PC-3 (cell line): ENCODE measurements around the gene CATSPER4. TPM values are rescaled to one million over a fixed set of nuclear protein-coding genes. Genes with fewer than 3 reads are reported as not detected.

Experiments
- ATAC-seq: fragments of 200-7000 bp; cut with Tn5 transposase; 2 replicates; pipeline ENCODE4 v1.9.1; 2020; ENCODE audit warnings: mild to moderate bottlenecking, moderate library complexity
- BruUV-seq: library from RNA; stranded (reverse); fragments of 400-500 nt; replicated peaks from 2 replicates; lab custom pipeline; 2021; lab: Mats Ljungman, UMichigan
- CTCF ChIA-PET: fragments of 300-600 bp; sonication (Branson Sonifier 250); formaldehyde crosslinking; loops from one replicate; lab custom pipeline; 2022; ENCODE audit warnings: antibody characterized with exemption; lab: Charles Lee
- POLR2A ChIA-PET: fragments of 300-600 bp; sonication (Branson Sonifier 250); formaldehyde crosslinking; loops from one replicate; lab custom pipeline; 2022; ENCODE audit warnings: antibody characterized with exemption; ENCODE audit not compliant: unreplicated experiment; lab: Charles Lee
- DNase-seq: peaks from one replicate; pipeline ENCODE4 v3.0.0-alpha.2; 2015
- H2AFZ ChIP-seq: fragments of 300-600 bp; sonication (generic); 2 replicates; pipeline ENCODE4 v1.6.0; 2016; ENCODE audit warnings: antibody characterized with exemption, low read length
- H3F3A ChIP-seq: fragments of 300-600 bp; sonication (generic); one replicate; pipeline ENCODE4 v1.6.0; 2017; ENCODE audit warnings: antibody characterized with exemption, low read length, control low read depth, mild to moderate bottlenecking; ENCODE audit not compliant: unreplicated experiment
- H3K27ac ChIP-seq: fragments of 300-600 bp; sonication (generic); 2 replicates; pipeline ENCODE4 v1.5.1; 2016; ENCODE audit warnings: mild to moderate bottlenecking, low read length
- H3K27me3 ChIP-seq: fragments of 300-600 bp; sonication (generic); 2 replicates; pipeline ENCODE4 v1.6.1; 2016; ENCODE audit warnings: low read length, mixed read lengths
- H3K36me3 ChIP-seq: fragments of 300-600 bp; sonication (generic); 2 replicates; pipeline ENCODE4 v1.6.1; 2016; ENCODE audit warnings: low read depth, mixed run types, low read length, mixed read lengths
- H3K4me1 ChIP-seq: fragments of 300-600 bp; sonication (generic); 2 replicates; pipeline ENCODE4 v1.5.1; 2016; ENCODE audit warnings: low read length; ENCODE audit not compliant: insufficient read depth
- H3K4me2 ChIP-seq: fragments of 300-600 bp; sonication (generic); 2 replicates; pipeline ENCODE4 v1.6.0; 2016; ENCODE audit warnings: low read length
- H3K4me3 ChIP-seq: fragments of 300-600 bp; sonication (generic); 2 replicates; pipeline ENCODE4 v1.5.1; 2016; ENCODE audit warnings: mild to moderate bottlenecking, low read length, mixed read lengths
- H3K79me2 ChIP-seq: fragments of 300-600 bp; sonication (generic); 2 replicates; pipeline ENCODE4 v1.6.1; 2017; ENCODE audit warnings: low read length, mixed read lengths
- H3K9ac ChIP-seq: fragments of 300-600 bp; sonication (generic); 2 replicates; pipeline ENCODE4 v1.6.0; 2016; ENCODE audit warnings: mild to moderate bottlenecking, low read length
- H3K9me2 ChIP-seq: fragments of 300-600 bp; sonication (generic); replicated peaks from 2 replicates; pipeline ENCODE4 v1.6.1; 2016; ENCODE audit warnings: mixed run types, low read length, mixed read lengths
- H3K9me3 ChIP-seq: fragments of 300-600 bp; sonication (generic); 2 replicates; pipeline ENCODE4 v1.6.1; 2016; ENCODE audit warnings: low read length, mixed read lengths
- H4K20me1 ChIP-seq: fragments of 300-600 bp; sonication (generic); 2 replicates; pipeline ENCODE4 v1.6.1; 2016; ENCODE audit warnings: low read length, mixed read lengths
- EZH2 ChIP-seq: fragments of 300-600 bp; sonication (generic); IDR thresholded peaks from one replicate; pipeline ENCODE4 v1.6.1; 2017; ENCODE audit warnings: antibody characterized with exemption, mild to moderate bottlenecking, low read length; ENCODE audit not compliant: unreplicated experiment
- EZH2phosphoT487 ChIP-seq: fragments of 300-600 bp; sonication (generic); IDR thresholded peaks from 2 replicates; pipeline ENCODE4 v1.6.1; 2018; ENCODE audit warnings: mild to moderate bottlenecking, antibody characterized with exemption, low read length, borderline replicate concordance
- intact Hi-C: fragments of 100-400 bp; cut with micrococcal nuclease; formaldehyde crosslinking; loops from 2 replicates; pipeline ENCODE4 v1.9.0; 2023
- total RNA-seq: library from RNA; depleted of rRNA; stranded (reverse); fragments of >200 nt; gene quantifications from 2 replicates; pipeline ENCODE4 v1.2.3, GENCODE V29; 2014
- TF ChIP-seq, protein P1 (sequence below): fragments of 300-600 bp; sonication (generic); conservative IDR thresholded peaks from 2 replicates; pipeline ENCODE4 v1.5.1; 2017; ENCODE audit warnings: antibody characterized with exemption, low read depth, mild to moderate bottlenecking, low read length

Gene CATSPER4
- total RNA-seq, 1 experiment from 2014 or later: not detected

DNA sequence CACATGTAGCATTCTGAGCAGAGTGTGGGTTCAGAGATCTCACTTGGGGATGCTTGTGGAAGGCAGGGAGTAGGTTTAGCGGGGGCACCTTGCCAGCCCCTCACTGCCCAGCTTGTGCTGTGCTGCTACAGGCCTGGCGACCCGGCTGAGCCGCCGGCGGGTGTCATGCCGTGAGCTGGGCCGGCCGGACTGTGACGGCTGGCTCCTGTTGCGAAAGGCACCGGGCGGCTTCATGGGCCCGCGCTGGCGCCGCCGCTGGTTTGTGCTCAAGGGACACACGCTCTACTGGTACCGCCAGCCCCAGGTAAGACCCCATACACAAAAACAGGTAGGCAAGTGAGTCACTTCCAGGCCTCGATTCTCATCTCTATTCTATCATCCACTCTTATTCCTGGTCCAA is 5.5 kb upstream of the CATSPER4 start:
- Histone ChIP-seq H3K9me3 (no peaks in the 10 kb centered on the region), H2AFZ (no peak overlapping the region), H3F3A (no peaks in the 10 kb centered on the region), H3K27ac (no peak overlapping the region), H3K36me3 (peaks cover 7% of the 10 kb centered on the region; the same call in 1 of the 2 replicates), H3K4me2 (no peak overlapping the region), H3K4me3 (no peak overlapping the region), H3K4me1 (peaks cover 17% of the 10 kb centered on the region), H3K79me2 (no peaks in the 10 kb centered on the region), H4K20me1 (no peaks in the 10 kb centered on the region), H3K27me3 (no peaks in the 10 kb centered on the region), H3K9me2 (no peaks in the 10 kb centered on the region), H3K9ac (no peak overlapping the region)
- intact Hi-C loops: no loop called here
- BruUV-seq: no TSS peak
- ATAC-seq: no peak
- no peak for DNase-seq
- ChIA-PET POLR2A (no interaction called here), CTCF (no interaction called here)
- no peak for TF ChIP-seq EZH2phosphoT487

DNA sequence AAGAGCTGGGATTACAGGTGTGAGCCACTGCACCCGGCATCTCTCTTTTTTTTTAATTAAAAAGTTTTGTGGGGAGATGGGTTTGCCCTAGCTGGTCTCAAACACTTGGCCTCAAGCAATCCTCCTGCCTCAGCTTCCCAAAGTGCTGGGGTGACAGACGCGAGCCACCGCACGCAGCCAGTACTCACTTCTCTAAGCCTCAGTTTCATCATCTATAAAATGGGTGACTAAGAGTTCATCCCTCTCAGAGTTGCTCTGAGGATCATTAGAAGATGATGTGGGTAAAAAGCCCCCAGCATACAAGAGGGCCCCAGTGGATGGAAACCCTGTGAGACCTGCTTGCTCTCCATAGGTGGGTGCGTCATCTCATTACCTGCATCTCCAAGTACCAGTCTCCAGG is 2.5 kb upstream of the CATSPER4 start:
- Histone ChIP-seq H4K20me1 (no peaks in the 10 kb centered on the region), H3K27me3 (no peaks in the 10 kb centered on the region), H3K27ac (no peak overlapping the region), H3K4me2 (no peak overlapping the region), H3K9me2 (no peaks in the 10 kb centered on the region), H3K9ac (no peak overlapping the region), H3K4me1 (no peaks in the 10 kb centered on the region), H2AFZ (no peak overlapping the region), H3K36me3 (peaks cover 7% of the 10 kb centered on the region; the same call in 1 of the 2 replicates), H3K4me3 (no peak overlapping the region), H3F3A (no peaks in the 10 kb centered on the region), H3K79me2 (no peaks in the 10 kb centered on the region), H3K9me3 (no peaks in the 10 kb centered on the region)
- POLR2A ChIA-PET: no interaction called here
- BruUV-seq: no TSS peak
- DNase-seq: no peak
- TF ChIP-seq EZH2phosphoT487: no peak
- intact Hi-C loops: no loop called here
- CTCF ChIA-PET: no interaction called here
- no peak for ATAC-seq

DNA sequence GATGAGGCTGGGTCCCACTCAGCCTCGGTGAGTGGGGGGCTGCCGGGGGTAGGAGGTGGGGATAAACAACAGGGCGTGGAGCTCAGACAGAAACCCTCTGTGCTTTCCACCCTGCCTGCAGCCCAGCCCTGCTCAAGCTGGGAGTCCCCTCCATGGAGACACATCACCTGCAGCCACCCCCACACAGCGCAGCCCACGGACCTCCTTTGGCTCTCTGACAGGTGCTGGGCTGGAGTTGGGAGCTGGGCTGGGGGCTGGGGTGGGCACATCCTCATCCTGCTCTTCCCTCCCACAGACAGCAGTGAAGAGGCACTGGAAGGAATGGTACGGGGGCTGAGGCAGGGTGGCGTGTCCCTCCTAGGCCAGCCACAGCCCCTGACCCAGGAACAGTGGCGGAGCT is 1.9 kb upstream of the CATSPER4 start:
- H3K27ac ChIP-seq: no peak overlapping the region
- ChIA-PET POLR2A (no interaction called here), CTCF (interaction anchor here (0.5 kb wide), 1 partner anchor 191 kb away, joined by 4 read pairs; the partner anchor contains the start of gene PAFAH2)
- H2AFZ ChIP-seq: no peak overlapping the region
- no peak for DNase-seq
- no peak overlapping the region for H3K9ac ChIP-seq
- H3K4me1 ChIP-seq: no peaks in the 10 kb centered on the region
- TF ChIP-seq EZH2phosphoT487 (no peak), EZH2 (no peak)
- TF ChIP-seq, protein P1, sequence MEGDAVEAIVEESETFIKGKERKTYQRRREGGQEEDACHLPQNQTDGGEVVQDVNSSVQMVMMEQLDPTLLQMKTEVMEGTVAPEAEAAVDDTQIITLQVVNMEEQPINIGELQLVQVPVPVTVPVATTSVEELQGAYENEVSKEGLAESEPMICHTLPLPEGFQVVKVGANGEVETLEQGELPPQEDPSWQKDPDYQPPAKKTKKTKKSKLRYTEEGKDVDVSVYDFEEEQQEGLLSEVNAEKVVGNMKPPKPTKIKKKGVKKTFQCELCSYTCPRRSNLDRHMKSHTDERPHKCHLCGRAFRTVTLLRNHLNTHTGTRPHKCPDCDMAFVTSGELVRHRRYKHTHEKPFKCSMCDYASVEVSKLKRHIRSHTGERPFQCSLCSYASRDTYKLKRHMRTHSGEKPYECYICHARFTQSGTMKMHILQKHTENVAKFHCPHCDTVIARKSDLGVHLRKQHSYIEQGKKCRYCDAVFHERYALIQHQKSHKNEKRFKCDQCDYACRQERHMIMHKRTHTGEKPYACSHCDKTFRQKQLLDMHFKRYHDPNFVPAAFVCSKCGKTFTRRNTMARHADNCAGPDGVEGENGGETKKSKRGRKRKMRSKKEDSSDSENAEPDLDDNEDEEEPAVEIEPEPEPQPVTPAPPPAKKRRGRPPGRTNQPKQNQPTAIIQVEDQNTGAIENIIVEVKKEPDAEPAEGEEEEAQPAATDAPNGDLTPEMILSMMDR: no peak
- H3K79me2 ChIP-seq: no peaks in the 10 kb centered on the region
- intact Hi-C loops: no loop called here
- peaks cover 7% of the 10 kb centered on the region; the same call in 1 of the 2 replicates for H3K36me3 ChIP-seq
- H3K27me3 ChIP-seq: no peaks in the 10 kb centered on the region
- H3K9me3 ChIP-seq: no peaks in the 10 kb centered on the region
- no peak overlapping the region for H3K4me3 ChIP-seq
- no TSS peak for BruUV-seq
- no peak overlapping the region for H3K4me2 ChIP-seq
- no peaks in the 10 kb centered on the region for H3F3A ChIP-seq
- no peaks in the 10 kb centered on the region for H3K9me2 ChIP-seq
- ATAC-seq: no peak
- no peaks in the 10 kb centered on the region for H4K20me1 ChIP-seq

DNA sequence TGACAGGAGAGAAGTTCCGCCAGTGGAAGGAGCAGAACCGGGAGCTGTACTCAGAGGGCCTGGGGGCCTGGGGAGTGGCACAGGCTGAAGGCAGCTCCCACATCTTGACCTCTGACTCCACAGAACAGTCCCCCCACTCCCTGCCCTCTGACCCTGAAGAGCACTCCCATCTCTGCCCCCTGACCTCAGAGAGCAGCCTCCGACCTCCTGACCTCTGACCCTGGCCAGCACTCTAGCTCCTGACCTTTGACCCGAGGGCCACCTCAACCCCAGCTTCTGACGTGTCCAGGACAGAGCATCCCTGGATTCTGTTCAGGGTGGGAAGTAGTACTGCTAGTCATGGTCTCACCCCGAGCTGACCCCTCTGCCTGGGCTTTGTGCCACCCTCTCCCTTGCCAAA is 1.1 kb upstream of the CATSPER4 start:
- H3F3A ChIP-seq: no peaks in the 10 kb centered on the region
- no peak overlapping the region for H3K9ac ChIP-seq
- no peaks in the 10 kb centered on the region for H3K4me1 ChIP-seq
- DNase-seq (no peak), ATAC-seq (no peak)
- POLR2A ChIA-PET: no interaction called here
- no peaks in the 10 kb centered on the region for H4K20me1 ChIP-seq
- H3K4me3 ChIP-seq: no peak overlapping the region
- H2AFZ ChIP-seq: no peak overlapping the region
- H3K27me3 ChIP-seq: no peaks in the 10 kb centered on the region
- CTCF ChIA-PET: interaction anchor here (0.6 kb wide), 2 partner anchors 578 to 1549 kb away, joined by 3 to 7 read pairs; no protein-coding TSS in a partner anchor
- TSS peak; percentile 48 for BruUV-seq
- no peaks in the 10 kb centered on the region for H3K9me3 ChIP-seq
- no peak overlapping the region for H3K27ac ChIP-seq
- intact Hi-C loops: no loop called here
- no peak for TF ChIP-seq EZH2phosphoT487
- TF ChIP-seq, protein P1: no peak
- no peak for TF ChIP-seq EZH2
- no peaks in the 10 kb centered on the region for H3K79me2 ChIP-seq
- no peak overlapping the region for H3K4me2 ChIP-seq
- H3K36me3 ChIP-seq: peaks cover 7% of the 10 kb centered on the region; the same call in 1 of the 2 replicates
- no peaks in the 10 kb centered on the region for H3K9me2 ChIP-seq
